Measurements from ENCODE around the gene CCDC137. TPM values are rescaled to one million over a fixed set of nuclear protein-coding genes. Genes with fewer than 3 reads are reported as not detected.

CCDC137 gene
- total RNA-seq, 1 donor from 2014 or later: 33.8 TPM

GRCh38 chr17:81694810-81695209 is 28.3 kb downstream of the CCDC137 start:
- no peaks in the 10 kb centered on the region for H3K36me3 Mint-ChIP-seq (ENCODE audit: unreplicated experiment)

GRCh38 chr17:81695211-81695610 is 28.7 kb downstream of the CCDC137 start:
- no peak for DNase-seq
- peaks cover 5% of the 10 kb centered on the region for H3K27me3 Mint-ChIP-seq (ENCODE audit: unreplicated experiment)
- H3K4me3 Mint-ChIP-seq (ENCODE audit: unreplicated experiment): no peak overlapping the region
- TF ChIP-seq CTCF (IDR thresholded peaks at IDR 0.05; ENCODE audit: partially characterized antibody, unreplicated experiment): no peak
- H3K9me3 Mint-ChIP-seq (ENCODE audit: unreplicated experiment): peaks cover 16% of the 10 kb centered on the region
- H3K36me3 Mint-ChIP-seq (ENCODE audit: unreplicated experiment): no peaks in the 10 kb centered on the region
- no peak overlapping the region for H3K27ac Mint-ChIP-seq (ENCODE audit: unreplicated experiment)
- no peaks in the 10 kb centered on the region for H3K4me1 Mint-ChIP-seq (ENCODE audit: low read depth, unreplicated experiment)

More at GRCh38 chr17:81694810-81695209, 28.3 kb downstream of the CCDC137 start:
- Mint-ChIP-seq H3K9me3 (ENCODE audit: unreplicated experiment) (peaks cover 17% of the 10 kb centered on the region), H3K4me1 (ENCODE audit: low read depth, unreplicated experiment) (no peaks in the 10 kb centered on the region), H3K27me3 (ENCODE audit: unreplicated experiment) (peaks cover 5% of the 10 kb centered on the region), H3K27ac (ENCODE audit: unreplicated experiment) (no peak overlapping the region), H3K4me3 (ENCODE audit: unreplicated experiment) (no peak overlapping the region)
- no peak for TF ChIP-seq CTCF (IDR thresholded peaks at IDR 0.05; ENCODE audit: partially characterized antibody, unreplicated experiment)
- no peak for DNase-seq

GRCh38 chr17:81695801-81696200 is 29.3 kb downstream of the CCDC137 start:
- H3K27me3 Mint-ChIP-seq (ENCODE audit: unreplicated experiment): peaks cover 5% of the 10 kb centered on the region
- H3K4me3 Mint-ChIP-seq (ENCODE audit: unreplicated experiment): no peak overlapping the region
- H3K9me3 Mint-ChIP-seq (ENCODE audit: unreplicated experiment): peaks cover 13% of the 10 kb centered on the region
- H3K27ac Mint-ChIP-seq (ENCODE audit: unreplicated experiment): no peak overlapping the region
- no peak for TF ChIP-seq CTCF (IDR thresholded peaks at IDR 0.05; ENCODE audit: partially characterized antibody, unreplicated experiment)
- no peaks in the 10 kb centered on the region for H3K36me3 Mint-ChIP-seq (ENCODE audit: unreplicated experiment)
- H3K4me1 Mint-ChIP-seq (ENCODE audit: low read depth, unreplicated experiment): no peaks in the 10 kb centered on the region
- DNase-seq: no peak

GRCh38 chr17:81696218-81696941 is 29.8 kb downstream of the CCDC137 start:
- Mint-ChIP-seq H3K27ac (ENCODE audit: unreplicated experiment) (no peak overlapping the region), H3K36me3 (ENCODE audit: unreplicated experiment) (no peaks in the 10 kb centered on the region), H3K9me3 (ENCODE audit: unreplicated experiment) (peaks cover 13% of the 10 kb centered on the region), H3K4me3 (ENCODE audit: unreplicated experiment) (no peak overlapping the region), H3K4me1 (ENCODE audit: low read depth, unreplicated experiment) (no peaks in the 10 kb centered on the region), H3K27me3 (ENCODE audit: unreplicated experiment) (peaks cover 5% of the 10 kb centered on the region)
- TF ChIP-seq CTCF (IDR thresholded peaks at IDR 0.05; ENCODE audit: partially characterized antibody, unreplicated experiment): no peak
- DNase-seq: no peak

GRCh38 chr17:81697261-81698044 is 30.9 kb downstream of the CCDC137 start:
- Mint-ChIP-seq H3K4me3 (ENCODE audit: unreplicated experiment) (no peak overlapping the region), H3K4me1 (ENCODE audit: low read depth, unreplicated experiment) (peaks cover 2% of the 10 kb centered on the region), H3K36me3 (ENCODE audit: unreplicated experiment) (no peaks in the 10 kb centered on the region), H3K27ac (ENCODE audit: unreplicated experiment) (no peak overlapping the region), H3K27me3 (ENCODE audit: unreplicated experiment) (peaks cover 5% of the 10 kb centered on the region), H3K9me3 (ENCODE audit: unreplicated experiment) (peaks cover 9% of the 10 kb centered on the region)
- no peak for DNase-seq
- no peak for TF ChIP-seq CTCF (IDR thresholded peaks at IDR 0.05; ENCODE audit: partially characterized antibody, unreplicated experiment)
